NCI-H2227 treated with DMSO at 0.1 percent for 48 hours (cell line): ENCODE results near the gene SH3BP5.

ENCODE experiments used
- DNase-seq: peaks from one replicate; lab custom pipeline; 2025; lab: John Stamatoyannopoulos, UW

SH3BP5 gene

DNA sequence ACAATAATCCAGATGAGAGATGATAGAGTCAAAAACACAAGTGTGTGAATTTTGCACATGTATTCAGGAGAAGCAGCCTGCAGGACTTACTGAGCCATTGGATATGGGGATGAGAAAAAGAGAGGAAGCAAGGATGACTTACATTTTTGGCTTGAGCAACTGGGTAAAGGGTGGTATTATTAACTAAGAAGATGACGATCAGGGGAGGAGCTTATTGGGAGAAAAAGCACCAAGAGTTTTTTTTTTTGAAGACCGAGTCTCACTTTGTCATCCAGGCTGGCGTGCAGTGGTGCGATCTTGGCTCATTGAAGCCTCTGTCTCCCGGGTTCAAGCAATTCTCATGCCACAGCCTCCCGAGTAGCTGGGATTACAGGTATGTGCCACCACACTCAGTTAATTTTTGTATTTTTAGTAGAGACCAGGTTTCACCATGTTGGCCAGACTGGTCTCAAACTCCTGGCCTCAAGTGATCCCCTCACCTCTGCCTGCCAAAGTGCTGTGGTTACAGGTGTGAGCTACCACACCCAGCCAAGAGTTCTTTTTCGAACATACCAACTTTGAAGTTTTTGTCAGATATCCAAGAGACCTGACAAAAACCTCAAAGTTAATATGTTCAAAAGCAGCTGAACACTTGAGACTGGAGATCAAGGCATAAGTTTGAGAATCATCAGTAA lies 14.8 kb upstream of the SH3BP5 start:
- DNase-seq: no peak

DNA sequence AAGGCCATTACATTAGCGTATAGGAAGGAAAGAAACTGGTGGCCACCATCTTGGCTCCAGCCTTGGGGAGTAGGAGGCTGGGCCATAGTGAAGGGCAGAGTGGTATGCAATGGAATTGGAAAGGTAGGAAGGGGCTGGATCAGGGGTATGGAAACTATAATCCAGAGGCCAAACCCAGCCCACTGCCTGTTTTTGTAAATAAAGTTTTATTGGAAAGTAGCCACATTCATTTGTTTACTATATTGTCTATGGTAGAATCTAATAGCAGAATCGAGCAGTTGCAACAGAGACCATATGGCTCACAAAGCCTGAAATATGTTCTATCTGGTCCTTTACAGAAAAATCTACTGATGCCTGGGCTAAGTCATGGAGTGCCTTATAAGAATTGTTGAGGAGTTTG lies 14.1 kb upstream of the SH3BP5 start:
- no peak for DNase-seq

DNA sequence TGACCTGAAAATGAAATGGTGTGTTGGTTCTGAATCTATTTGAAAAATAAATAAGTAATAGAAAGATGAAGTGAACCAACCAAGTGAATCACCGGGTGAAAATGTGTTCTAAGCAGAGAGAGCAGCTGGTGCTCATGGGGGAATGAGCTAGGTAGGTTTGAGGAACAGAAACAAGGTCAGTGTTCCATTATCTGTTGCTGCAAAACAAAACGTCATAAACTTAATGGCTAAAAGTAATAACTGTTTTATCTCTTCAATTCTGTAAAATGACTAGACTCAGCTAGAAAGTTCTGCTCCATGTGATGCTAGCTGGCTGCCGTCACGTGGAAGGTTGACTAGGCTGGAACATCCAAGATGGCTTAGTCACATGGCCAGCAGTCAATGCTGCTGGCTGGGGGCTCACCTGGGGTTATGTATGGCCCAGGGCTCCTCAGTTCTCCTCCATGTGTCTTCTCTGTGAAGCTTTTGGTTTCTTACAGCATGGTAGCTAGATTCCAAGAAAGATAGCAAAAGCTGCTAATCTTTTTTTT lies 13.3 kb upstream of the SH3BP5 start:
- DNase-seq: no peak

DNA sequence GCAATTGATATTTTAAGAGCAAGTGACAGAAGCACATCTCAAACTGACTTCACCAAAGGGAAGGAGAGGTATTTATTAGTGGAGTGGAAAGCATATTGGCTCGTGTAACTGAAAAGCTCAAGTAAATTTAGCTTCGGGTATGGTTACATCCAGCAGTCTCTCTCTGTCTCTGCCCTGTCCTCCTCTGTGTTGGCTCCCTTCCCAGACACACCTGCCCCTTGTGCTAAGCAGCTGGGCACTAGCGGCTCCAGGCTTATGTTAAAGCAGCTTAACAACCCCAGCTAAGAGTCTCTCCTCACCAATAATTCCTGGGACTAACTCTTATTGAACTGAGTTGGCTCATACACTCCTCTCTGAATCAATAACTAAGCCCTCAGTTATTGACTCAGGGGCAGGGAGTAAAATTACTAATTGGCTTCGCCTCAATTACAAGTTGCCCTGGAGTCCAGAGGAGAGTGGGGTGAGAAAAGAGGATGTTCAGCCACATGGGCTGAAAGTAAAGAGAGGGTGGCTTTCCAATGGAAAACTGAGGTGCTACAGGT lies 12.8 kb upstream of the SH3BP5 start:
- DNase-seq: no peak

DNA sequence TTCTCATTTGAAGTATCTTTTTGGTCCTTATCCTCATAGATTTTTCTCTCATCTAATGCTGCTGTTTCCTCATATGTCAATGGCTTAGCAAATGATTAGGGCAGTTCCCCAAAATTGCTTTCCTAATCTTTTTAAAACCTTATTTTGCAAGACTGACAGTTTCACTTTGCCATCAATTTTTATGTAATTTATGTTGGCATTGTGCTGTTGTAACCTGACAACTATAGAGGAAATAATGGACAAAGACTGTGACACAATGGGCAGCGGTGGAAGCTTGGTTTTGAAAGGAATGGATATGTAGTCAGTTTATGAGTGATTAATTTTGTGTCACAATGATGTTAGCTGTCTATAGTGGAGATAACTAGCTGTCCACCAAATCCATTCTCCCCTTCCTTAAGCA lies 10.6 kb upstream of the SH3BP5 start:
- DNase-seq: no peak

DNA sequence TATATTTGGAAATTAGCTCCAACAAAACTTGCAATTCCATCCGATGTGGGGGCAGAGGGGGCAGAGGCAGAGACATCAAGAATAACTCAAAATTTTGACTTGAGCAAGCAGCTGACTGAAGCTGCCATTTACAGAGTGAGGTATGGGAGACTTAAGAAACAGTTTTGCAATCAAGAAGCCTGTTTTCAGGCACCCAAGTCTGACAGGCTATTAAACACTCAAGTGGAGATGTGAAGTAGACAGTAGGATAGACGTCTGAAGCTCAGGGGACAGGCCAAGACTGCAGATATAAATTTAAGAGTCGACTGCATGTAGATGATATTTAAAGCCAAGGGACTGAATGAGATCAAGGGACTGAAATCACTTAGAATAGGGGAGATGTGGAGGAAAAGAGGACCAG lies 9.9 kb upstream of the SH3BP5 start:
- no peak for DNase-seq

DNA sequence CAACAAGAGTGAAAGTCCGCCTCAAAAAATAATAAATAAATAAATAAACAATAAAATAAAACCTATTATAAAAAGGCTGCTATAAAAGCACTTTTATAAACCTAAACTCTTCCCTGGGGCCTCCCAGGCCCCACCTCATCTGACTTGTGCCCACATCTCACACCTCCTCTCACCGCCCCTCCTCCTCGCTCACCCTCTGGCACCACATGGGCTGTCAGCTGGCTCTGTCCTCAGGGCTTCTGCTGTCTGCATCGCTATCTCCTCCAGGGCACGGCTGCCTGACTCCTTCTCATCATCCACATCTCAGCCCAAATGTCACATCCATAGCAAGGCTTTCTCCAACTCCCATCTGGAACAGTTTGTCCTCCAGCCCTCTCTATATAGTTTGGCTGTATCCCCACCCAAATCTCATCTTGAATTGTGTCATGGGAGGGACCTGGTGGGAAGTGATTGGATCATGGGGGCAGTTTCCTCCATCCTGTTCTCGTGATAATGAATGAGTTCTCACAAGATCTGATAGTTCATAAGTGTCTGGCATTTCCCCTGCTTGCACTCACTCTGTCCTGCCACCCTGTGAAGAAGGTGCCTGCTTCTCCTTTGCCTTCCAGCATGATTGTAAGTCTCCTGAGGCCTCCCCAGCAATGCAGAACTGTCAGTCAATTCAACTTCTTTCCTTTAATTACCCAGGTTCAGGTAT lies 8.8 kb upstream of the SH3BP5 start:
- DNase-seq: no peak

DNA sequence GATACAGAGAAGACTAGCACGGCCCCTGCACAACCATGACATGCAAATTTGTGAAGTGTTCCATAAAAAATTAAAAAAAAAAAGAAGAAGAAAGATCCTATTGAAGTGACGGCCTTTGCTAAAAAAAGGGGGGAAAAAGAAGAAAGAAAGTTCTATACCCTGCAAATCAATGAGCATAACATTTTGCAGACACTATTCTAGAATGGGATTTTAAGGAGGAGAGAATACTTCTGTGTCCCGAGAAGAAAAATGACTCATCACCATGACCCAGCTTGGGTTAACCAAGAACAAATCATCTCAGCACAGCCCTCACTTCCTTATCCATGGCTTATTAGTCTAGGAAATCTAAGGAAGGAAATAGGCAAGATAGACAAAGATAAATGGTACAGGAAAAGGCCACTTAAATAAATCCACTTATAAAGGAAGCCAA lies 7.4 kb upstream of the SH3BP5 start:
- DNase-seq: no peak

DNA sequence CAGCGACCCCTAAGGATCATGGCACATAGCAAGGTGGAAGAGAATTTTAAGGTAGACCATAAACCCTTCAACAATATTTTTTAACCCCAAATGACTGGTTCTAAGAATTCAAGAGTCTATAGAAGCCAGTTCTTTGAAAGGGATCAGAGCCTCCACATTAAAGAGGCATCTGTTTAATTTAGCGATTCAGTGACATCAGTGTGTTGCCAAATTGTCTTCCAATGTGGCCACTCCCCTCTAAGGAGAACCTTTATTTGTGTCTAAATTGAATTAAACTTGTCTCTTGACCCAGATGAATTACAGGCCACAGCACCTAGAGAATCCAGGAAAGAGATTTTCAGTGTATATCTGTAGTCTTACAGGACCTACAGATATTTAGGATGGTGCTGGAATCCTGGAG lies 6.6 kb upstream of the SH3BP5 start:
- no peak for DNase-seq

DNA sequence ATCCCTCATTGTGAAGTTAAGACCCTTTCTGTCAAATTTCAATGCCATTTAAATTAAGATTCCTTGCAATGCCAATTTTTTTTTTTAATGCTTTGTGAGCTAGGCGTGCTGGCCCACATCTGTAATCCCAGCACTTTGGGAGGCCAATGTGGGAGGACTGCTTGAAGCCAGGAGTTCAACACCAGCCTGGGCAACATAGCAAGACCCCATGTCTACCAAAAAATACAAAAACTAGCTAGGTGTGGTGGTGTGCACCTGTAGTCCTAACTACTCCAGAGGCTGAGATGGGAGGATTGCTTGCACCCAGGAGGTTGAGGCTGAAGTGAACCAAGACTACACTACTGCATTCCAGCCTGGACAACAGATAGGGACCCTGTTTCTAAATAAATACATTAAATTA lies 5.6 kb upstream of the SH3BP5 start:
- no peak for DNase-seq

DNA sequence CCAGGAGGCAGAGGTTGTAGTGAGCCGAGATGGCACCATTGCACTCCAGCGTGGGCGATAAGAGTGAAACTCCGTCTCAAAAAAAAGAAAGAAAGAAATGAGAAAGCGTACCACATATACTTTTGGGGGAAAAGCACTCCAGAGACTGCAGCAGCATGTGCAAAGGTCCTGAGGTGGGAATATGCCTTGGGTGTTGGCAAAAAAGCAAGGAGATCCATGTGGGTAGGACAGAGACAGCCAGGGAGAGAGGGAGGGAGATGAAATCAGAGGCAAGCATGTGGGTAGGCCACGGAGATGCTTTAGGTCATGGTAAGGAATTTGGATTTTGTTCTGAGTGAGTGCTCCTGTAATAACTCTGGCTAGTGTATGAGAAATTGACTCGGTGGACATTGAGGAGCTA lies 3.7 kb upstream of the SH3BP5 start:
- DNase-seq: no peak

DNA sequence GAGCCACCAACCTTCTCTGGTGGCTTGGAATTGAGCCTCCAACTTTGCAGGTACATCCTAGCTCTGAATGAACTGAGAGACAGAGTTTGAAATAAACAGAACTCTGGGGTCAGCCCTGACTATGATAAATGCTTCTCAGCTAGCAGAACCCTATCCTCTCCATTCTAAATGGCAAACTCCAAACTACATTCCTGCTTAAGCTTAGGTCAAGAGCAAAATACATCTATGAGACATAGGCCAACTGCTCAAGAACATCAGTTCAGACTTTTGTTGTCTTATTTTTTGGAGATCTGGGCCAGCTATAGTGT lies 1.5 kb upstream of the SH3BP5 start:
- no peak for DNase-seq

DNA sequence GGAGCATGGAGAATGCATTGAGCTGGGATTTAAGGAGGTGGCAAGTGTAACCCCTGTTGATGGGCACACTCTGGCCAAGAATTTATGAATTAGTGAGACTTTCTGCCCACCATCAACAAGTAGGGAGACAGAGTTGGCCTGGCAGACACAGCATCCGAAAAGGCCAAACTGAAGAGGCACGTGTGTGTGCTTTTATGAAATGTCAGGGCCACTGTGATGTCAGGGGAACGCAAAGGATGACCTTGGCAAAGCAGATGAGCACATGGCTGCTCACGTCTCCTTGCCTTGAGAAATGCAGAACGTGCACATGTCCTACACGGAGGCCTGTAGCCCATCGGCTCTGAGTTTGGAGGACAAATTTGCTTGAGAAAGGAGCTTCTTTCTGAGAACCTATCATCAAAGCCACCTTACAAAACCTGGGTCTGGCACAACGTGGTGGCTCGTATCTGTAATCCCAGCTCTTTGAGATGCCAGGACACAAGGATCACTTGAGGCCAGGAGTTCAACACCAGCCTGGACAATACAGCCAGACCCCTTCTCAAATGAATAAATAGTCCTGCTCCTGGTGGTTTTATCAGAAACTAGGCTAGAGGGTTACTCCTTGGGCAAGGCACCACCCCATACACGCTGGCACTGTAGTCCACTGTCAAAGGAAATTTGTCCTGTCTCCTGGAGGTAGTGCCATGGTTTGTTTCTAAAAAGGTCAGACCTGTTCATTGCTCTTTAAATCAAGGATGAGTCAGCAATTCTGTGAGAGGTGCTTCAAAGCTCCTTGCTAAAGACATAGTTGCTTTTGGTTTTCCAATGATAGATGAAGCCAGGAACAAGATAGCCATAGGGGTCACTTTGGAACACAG lies 941 bp upstream of the SH3BP5 start:
- DNase-seq: no peak

DNA sequence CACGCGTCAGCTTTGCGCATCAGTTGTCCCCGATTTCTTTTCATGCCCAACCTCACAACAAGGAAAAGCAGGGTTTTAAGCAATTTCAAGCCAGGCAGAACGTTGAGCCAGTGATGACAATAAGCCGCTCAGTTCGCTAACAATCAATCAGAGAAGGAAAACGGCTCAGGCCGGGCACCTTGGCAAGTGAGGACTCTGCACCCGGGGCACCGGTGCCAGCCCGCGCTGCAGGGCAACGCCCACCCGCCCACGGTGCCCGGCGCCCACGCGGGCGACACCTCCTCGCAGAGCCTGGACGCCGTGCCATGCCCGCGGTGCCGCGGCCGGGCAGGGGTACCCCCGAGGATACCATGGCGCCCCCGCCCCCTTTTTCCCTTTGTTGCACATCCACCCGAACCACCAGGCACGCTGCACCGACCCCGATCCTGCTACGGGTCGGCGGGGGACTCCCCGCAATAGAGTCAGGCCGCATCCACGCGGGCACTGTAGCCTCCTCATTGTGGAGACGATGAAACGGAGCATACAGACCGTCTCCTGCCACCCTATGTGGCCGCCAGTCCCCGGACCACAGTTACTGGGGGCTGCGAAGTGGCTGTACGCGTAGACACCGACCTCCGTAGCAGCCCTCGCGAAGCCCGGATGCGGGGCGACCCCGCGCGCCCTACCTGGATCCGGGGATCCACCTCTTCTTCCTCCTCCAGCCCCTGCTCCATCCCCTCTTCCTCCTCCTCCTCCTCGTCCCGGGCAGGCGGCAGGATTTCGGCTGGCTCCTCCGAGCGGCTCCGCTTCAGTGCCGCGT lies 581 bp downstream of the SH3BP5 start:
- peak; percentile 13 for DNase-seq

DNA sequence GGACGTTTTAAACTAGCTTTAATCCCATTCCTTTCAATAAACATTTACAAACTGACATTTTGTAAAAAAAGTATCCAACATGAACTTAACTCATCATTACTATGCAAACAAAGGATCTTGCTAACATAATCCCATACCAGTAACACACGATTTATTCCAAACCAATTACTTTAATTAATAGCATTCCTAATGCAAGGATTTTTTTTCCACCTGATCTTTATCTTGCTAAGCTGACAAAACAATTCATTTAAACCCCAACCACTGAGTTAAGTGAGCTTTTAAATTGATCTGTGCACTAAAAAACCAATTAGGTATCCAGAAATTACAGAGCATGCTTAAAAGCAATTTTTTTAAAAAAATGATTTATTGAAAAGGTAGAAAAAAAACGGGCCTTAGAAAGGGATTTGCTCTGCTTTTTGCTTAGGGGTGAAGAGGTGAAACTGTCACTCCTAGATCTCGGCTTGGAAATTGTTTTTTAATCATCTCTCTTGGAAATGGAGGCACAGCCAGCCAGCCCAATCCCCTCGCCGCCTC lies 1.2 kb downstream of the SH3BP5 start:
- DNase-seq: no peak

DNA sequence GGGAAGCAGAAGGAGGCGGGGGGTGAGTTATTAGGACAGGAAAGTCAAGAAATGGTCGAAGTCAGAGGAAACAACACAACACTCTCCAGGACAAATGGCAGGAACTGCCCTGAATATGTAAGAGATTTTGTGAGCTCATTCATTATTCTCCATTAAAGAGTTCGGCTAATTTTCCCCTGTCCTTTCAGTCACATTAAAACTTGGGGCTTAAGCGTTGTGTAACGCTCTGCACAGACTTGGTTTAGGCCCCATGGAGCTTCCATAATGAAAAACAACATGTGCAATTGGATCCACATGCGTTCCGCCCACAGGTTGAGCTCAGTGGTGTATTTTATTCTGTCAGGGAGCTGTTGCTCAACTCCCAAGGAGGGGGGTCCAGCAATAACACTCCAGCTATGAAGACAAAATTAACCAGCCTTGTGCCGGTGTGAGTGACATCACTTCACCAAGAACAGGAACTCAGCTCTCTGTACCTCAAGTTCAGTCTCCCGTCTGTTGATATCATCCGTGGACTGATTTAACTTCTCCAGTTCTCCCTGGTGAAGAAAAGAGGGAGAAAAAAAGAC lies 2.3 kb downstream of the SH3BP5 start:
- DNase-seq: peak; percentile 10

DNA sequence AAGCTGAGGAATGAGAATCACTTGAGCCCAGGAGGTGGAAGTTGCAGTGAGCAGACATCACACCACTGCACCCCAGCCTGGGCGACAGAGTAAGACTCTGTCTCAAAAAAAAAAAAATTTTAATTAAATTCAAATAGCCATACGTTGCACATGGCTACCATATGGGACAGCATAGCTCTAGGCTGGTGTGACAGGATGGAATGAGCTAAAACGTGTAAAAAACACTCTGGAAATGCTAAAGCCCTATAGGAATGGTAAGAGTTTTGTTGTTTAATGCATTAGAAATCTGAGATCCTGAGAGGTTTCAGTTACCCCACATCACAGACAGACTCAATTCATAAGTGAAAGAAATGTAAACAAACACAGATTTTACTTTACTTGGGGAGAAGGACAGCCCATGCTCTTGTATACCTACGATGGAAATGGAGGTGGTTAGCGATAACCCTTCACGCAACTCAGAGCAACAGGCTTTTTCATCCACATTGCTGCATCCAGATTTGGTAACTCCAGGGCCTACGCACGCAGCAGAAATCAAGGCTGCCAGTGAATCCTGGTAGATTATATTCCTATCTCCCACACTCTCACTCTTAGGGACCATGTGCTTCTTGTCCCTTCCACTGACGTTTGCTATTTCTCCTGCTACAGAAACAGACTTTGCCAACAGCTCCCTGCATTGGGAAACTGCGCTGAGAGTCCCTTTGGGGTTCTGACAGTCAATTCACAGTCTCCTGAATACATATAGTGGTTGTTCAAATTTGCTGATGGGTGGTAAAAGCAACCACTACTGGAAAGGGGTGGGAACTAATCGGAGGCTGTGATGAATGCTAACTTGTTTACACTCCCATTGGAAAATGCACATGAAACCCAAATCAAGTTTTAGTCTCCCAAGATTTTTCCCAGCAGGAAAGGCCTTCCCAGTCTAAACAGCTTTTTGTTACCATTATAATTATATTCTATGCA lies 3.1 kb downstream of the SH3BP5 start:
- no peak for DNase-seq

DNA sequence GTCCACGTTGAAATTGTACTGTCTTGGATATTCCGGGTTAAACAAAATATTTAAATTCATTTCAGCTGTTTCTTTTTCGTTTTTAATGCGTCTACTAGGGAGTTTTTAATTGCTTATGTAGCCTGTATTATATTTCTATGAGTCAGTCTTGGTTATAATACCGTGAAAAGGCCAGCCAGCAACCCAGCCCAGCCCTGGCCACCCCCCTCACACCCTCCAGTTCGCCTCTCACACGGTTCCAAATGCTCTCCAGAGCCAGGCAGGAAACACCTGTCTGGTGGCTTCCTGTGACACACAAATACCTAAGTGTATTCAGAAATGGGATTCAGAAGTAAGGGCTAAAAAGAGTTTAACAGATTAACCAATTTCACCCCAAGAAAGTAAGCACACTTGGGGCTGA lies 4.4 kb downstream of the SH3BP5 start:
- no peak for DNase-seq

DNA sequence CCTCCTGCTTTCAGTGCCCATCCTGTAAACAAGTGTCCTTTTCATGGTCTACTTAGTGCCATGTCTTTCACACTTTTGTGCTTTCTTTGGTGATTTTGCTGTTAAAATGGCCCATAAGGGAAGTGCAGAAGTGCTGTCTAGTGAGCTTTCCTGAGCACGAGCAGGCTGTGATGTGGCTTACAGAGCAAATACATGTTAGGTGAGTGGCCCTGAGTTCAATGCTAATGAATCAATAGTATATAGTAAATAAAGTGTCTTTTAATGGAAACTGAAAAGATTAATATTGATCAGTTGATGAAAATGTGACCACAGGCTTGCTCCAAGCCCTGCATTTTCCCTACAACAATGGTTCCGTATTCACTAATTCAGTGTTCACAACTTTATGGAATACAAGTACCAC lies 5.7 kb downstream of the SH3BP5 start:
- DNase-seq: no peak

DNA sequence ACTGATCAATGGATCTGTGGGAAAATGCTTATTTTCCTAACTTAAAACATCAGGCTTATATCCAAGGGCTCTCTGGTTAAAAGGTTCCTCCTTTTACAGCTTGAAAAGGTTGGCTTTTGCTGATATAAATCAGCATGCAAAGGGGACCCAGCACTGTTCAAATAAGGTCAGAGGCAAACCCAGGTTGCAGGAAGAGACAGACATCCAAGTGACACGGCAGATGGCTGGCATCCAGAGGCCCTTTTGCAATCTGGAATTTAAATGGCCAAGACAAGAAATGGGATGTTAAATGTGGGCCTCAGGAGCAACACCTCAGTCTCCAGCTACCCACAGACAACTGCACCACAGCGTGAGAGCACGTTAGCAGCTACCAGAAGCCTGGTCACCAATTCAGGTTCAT lies 6.3 kb downstream of the SH3BP5 start:
- no peak for DNase-seq
